GM18526 (cell line): ENCODE measurements around the gene BDKRB1.

ENCODE experiments used
- POLR2A ChIP-seq: IDR thresholded peaks from 3 replicates; pipeline ENCODE4 v1.6.1; 2011; ENCODE audit not compliant: insufficient read length; ENCODE audit errors: extremely low read depth

Gene BDKRB1

DNA sequence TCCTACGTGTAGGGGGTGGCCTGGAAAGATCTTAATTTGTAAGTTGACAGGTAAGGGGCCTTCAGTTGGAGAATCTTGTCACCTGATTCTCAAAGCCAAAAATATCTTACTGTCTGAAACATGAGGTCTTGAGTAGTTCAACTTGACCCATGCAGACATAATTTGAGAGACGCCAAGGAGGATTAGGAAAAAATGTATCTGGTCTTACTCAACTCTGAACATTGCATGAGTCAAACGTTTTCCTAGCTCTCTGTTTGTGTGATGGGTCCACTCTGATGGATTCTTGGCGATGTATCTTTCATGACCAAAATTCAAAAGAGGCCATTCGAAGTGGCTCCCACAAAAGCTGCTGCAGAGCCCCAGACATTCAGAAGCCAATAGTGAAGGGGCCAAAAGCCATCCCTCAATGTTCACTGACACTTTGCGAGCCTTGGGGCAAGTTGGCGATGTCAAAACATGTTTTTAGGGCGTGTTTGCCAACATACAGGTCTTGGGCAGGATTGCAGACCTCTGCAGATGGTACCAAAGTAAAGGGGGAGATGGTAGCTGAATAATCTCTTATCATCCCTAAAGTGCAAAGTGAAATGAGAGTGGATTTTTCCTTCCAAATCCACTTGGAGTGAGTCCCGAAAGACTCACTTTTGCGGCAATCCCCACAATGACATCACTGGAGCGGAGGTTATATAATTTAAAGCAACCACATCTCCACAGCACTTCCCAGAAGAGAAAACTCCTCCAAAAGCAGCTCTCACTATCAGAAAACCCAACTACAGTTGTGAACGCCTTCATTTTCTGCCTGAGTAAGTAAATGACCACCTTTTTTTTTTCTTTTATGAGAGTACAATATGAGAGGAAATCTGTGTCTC, at the start of gene BDKRB1:
BDKRB1 (plus strand) TSS at position 710 of the 866 bp plus-strand sequence. CDS start 7,473 bp downstream, outside the sequence.
- TF ChIP-seq POLR2A, result no peak

- no peak for TF ChIP-seq POLR2A
Measured at GRCh38 chr14:96206461-96206860, 49.5 kb upstream of the BDKRB1 start.

GRCh38 chr14:96207686-96208085, 48.3 kb upstream of the BDKRB1 start:
- no peak for TF ChIP-seq POLR2A

DNA sequence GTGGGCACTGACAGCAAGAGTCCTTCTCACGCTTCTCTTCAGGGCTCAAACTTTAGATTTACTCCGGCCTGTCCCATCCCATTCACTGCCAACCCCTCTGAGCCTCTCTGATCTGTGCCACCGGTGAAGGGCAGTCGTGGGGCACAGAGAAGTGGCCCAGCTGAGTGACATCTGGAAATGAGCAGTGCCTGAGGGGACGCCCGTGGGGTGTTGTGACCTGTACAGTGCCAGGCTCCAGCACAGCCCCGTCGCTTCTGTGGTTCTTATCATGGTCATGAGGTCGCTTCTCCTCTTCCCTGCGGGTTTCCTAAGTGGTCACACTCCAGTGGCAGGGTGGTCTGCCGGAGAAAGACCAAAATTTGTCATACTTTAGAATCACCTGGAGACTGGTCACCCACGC, 47.3 kb upstream of the BDKRB1 start:
- no peak for TF ChIP-seq POLR2A

- TF ChIP-seq POLR2A, result no peak
Measured at GRCh38 chr14:96212140-96212539, 43.9 kb upstream of the BDKRB1 start.

GRCh38 chr14:96212896-96213295, 43.1 kb upstream of the BDKRB1 start:
- no peak for TF ChIP-seq POLR2A

DNA sequence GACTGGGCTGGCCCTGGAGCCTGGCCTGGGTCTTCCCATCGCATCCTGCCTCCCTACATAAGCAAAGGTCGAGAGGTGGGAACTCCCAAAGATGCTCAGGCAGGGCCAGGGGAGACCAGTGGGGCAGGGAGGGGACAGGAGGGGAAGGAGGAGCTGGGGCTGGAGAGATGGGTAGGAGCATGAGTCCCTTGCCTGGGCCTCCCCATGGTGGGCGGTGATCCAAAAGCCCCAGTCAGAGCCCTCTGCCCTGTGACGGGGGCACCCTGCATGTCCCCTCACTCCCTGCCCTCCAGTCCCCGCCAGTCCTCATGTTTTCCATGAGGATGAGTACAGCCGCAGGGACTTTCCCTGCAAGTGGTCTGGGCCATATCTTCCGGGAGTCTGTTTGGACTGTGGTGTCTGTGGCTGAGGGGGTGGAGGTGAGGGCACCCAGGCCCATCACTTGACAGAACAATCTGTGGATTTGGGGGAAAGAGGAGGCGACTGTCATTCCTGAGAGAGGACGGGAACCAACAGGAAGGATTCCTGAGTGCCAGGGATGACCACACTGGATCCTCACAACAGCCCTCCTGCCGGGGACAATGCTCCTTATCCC, 42.0 kb upstream of the BDKRB1 start:
- no peak for TF ChIP-seq POLR2A

GRCh38 chr14:96214793-96215192, 41.2 kb upstream of the BDKRB1 start:
- no peak for TF ChIP-seq POLR2A

GRCh38 chr14:96215452-96216244, 40.4 kb upstream of the BDKRB1 start:
- TF ChIP-seq POLR2A, result no peak

DNA sequence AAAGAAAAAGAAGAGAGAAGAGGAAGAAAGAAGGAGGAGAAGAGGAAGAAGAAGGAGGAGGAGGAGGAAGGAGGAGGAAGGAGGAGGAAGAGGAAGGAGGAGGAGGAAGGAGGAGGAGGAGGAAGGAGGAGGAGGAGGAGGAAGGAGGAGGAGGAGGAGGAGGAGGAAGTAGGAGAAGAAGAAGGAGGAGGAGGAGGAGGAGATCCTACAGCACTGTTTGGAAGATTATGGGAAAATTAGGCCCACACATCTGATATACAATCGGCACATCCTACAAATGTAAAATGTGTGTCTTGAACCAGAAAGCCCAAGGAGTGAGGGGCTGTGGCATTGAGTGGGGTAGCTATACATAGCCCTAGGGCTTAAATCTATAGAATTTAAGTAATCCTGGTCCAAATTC, 39.4 kb upstream of the BDKRB1 start:
- TF ChIP-seq POLR2A, result no peak

DNA sequence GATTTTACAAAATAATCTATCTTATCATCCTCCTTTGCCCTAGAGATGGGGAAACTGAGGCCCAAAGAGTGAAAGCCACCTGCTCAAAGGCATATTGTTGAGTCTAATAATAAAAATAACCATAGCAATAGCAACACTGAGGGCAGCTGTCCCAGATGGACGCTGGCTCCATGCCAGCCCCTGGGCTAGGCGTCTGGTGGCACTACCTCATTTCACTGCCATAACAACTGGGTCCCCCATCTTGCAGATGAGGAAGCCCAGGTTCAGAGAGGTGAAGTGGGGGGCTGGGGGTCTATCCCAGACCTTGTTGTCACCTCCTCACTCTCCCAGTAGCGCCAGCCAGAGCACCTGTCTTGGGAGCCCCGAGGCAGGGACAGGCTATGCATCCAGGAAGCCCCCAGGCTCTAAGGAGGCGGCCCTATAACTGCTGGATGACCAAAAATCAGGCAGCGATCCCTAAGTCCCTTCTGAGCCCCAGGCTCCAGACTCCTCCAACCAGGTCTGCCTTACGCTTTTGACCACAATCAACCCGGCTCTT, 38.6 kb upstream of the BDKRB1 start:
- TF ChIP-seq POLR2A, result no peak

- TF ChIP-seq POLR2A, result no peak
Measured at GRCh38 chr14:96221109-96221650, 34.8 kb upstream of the BDKRB1 start.

DNA sequence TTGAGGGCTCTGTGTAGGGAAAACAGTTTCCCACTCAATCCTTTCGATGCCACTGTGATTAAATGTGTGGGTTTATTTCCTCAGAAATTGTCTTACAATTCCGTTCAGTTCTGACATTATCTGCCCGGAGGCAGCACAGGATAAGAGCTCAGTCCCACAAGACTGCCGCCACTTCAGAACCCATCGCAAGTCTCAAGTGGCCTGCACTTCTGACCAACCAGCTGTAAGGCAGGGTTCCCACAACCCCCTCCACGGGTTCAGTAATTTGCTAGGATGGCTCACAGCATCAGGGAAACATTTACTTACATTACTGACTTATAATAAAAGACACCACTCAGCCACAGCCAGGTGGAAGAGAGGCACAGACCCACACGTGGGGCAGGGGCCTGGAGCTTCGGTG, 34.2 kb upstream of the BDKRB1 start:
- TF ChIP-seq POLR2A, result no peak

DNA sequence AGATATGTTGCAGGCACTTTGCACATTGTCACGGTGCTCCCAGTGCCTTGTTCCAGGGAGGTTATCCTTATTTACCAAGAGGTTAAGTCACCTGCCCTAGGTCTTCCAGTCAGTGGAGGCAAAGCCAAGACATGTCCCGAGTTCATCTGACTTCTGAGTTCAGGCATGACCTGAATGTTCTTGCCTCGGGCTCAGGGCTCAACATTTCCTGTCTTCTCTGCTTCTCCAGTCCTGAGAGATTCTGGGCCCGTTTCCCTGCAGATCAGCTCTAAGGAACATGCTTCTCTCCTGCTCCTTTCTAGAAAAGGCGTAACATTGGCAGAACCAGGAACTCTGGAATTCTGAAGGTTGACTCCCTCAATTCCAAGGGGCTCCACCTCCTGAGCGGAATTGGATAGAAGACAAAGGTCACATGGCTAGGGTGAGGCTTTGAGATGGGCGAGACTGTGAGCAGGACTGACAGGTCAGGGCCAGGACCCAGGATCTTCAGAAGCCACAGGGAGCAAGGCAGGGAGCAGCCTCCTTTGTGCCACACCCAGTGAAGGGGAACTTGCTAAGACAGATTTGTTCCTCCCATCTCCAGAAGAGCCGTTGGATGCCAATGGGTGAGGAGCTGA, 31.4 kb upstream of the BDKRB1 start:
- TF ChIP-seq POLR2A, result no peak

DNA sequence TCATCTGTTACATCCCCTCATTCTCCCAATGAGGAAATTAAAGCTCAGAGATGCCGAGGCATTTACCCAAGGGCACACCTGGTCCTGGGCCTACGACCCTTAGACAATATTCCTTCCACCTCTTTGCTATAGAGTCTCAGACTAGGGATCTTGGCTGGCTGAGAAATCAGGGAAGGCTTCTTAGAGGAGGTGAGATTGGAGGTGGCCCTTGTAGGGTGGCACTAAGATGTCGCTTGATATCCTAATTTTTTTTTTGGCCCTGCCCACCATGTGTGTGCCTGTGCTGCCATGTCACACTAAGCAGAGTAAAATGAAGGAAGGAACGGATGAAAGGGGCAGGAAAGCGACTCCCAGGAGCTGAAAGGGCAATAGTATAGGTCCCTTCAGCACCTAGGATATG, 30.8 kb upstream of the BDKRB1 start:
- no peak for TF ChIP-seq POLR2A
